GM18951 (cell line): ENCODE measurements around the gene EXOC2.

Experiments used
- POLR2A ChIP-seq: IDR thresholded peaks from 4 replicates; pipeline ENCODE4 v1.6.1; 2011; ENCODE audit warnings: mild to moderate bottlenecking; ENCODE audit not compliant: insufficient read length, insufficient read depth; ENCODE audit errors: extremely low read depth
- in situ Hi-C: fragments of 300-500 bp; cut with MboI; formaldehyde crosslinking; loops from one replicate; pipeline ENCODE4 v1.12.0; 2022; ENCODE audit warnings: low sequenced_read_pairs, mixed read lengths, inconsistent platforms; ENCODE audit not compliant: unreplicated experiment

Gene EXOC2

DNA sequence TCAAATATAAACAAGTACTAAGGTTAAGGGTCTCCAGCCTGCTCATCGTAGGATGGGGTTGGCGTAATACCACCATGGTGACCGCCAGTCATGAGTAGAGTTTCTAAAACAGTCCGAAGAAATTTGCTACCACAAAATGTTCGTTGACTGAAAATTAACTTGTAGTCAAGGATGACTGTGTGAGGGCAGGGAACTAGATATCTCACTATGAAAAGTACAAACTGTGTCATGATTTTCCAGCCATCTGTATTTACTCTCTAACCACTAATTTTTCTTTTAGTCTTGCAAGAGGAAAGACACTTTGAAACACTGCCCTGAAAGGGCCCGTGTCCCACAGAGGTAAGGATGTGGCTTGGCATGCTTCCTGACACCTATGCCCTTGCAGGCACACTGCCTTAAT lies 201.7 kb downstream of the EXOC2 start:
- TF ChIP-seq POLR2A, result no peak
- in situ Hi-C loops, result no loop called here

DNA sequence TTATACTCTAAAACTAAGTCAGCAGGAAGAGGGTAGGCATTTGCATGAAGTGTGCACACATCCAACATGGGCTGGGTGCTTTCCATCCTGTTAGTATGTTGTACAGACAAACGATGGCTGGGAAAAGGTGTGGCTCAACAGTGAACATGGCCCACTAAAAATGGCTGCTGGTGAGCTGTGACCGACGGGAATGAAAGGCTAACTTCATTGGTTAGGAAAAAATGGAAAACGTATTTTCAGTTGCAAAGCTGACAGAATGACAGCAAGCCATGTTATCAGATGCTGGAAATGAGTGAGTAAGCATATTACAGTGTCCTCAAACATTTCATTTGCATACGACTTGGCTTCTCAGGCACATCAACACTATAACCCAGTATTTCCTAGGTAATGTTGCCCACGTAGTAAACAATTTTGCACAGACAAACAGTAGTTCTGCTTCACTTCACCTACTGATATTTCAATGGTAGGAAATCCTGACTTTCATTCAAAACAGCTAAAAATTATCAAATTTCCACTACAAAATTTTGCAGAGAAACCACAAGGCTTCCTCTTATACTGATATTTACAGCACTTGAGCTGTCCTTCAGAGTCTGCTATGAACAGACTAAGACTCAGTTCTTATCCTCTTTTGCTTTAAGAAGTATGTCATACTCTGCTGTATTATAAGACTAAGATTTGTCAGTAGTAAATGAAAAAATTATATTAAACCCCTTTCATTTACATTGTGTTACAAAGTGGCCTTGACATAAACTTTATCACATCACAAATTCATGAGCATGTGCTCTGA lies 202.5 kb downstream of the EXOC2 start:
- TF ChIP-seq POLR2A, result no peak
- in situ Hi-C loops, result no loop called here

DNA sequence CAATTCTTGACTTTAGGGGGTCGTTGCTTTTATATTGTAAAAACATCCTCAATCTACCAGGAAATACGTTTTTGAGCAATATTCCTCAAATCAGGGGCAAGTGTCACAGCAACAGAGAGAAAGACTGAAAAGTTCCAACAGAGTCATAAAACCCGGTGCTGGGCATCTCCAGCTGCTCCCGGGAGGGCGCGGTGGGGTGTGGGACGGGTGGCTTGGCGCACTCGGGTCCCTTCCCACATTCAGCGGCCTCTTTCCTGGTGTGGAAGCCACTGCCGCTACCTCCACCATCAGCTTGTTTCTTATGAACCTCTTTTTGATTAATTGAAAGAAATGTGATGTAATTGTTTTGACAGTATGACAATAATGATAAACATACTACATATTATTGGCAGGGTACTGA lies 203.2 kb downstream of the EXOC2 start:
- no peak for TF ChIP-seq POLR2A
- in situ Hi-C loops, result no loop called here

DNA sequence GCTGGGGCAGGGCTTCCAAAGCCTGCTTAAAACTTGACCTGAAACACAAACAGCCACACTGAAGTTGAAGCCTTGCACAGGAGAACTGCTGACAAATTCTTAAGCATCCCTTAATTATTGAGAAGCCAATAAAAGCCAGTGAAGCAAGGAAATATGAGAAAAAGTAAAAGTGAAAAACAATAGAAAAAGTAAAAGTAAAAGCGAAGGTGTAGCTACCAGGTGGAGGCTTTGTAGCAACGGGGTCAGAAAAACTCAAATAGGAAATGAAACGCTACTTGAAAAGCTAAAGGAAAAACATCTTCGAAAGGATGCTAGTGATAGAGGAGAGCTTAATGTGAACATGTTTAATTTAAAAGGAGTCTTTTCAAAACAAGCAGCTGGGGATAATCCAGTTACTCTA lies 203.9 kb downstream of the EXOC2 start:
- in situ Hi-C loops, result no loop called here
- TF ChIP-seq POLR2A, result no peak

DNA sequence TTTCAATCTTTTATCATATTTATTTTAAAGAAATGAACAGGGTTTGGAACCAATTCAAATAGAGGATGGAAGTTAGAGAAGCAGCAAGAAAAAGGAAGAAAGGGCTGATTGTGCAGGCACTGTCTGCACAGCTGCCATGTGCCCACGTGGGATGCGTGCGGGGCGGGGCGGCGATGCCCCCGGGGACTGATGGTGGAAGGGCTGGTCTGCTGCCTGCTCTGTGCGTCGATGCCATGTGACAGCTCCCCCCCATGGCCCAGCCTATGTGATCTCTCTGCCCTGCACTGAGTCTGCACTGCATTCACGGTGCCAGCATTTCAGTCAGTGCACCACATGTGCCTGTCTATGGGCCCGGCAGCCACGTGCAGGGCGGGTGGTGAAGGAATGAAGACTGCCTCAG lies 205.0 kb downstream of the EXOC2 start:
- no peak for TF ChIP-seq POLR2A
- in situ Hi-C loops, result no loop called here

DNA sequence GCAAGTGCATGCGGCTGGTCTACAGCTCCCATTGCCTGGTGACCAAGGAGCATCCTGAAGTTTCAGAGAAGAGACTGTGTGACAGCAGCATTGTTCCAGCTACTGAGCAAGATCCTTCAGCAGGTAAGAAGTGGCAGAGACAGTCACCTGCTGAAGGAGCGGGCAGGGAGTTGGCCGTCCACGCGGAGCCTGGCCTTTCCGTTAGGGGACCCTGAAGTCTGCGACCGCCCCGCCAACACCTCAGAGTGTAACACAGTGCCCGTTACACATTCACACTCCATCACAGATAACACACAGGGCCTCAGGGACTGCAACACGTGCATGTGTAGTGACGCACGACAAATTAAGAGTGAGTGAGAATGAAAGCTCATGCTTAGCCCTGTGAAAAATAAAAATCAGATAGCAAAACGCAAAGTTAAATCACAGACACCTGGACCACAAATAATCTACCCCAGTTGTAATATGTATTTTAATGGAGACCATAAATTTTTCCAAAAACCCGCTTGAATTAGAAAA lies 207.2 kb downstream of the EXOC2 start:
- in situ Hi-C loops, result no loop called here
- no peak for TF ChIP-seq POLR2A

DNA sequence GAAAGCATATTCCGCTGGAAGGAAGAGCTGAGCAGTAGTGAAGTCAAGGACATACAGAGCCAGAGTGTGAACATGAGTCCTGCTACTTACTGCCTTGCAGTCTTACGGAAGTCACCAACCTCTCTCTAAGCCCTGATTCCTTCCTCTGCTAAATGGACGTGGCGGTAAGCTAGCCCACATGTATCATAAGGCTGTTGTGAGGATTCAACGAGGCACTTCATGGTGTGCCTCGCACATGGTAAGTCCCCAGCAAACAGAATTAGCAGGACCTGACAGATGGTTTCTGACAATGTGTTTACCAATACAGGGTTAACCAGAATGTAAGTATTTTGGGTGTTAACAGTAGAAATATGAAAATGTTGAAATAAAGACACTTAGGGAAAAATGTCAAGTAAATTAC lies 208.2 kb downstream of the EXOC2 start:
- TF ChIP-seq POLR2A, result no peak
- in situ Hi-C loops, result no loop called here

DNA sequence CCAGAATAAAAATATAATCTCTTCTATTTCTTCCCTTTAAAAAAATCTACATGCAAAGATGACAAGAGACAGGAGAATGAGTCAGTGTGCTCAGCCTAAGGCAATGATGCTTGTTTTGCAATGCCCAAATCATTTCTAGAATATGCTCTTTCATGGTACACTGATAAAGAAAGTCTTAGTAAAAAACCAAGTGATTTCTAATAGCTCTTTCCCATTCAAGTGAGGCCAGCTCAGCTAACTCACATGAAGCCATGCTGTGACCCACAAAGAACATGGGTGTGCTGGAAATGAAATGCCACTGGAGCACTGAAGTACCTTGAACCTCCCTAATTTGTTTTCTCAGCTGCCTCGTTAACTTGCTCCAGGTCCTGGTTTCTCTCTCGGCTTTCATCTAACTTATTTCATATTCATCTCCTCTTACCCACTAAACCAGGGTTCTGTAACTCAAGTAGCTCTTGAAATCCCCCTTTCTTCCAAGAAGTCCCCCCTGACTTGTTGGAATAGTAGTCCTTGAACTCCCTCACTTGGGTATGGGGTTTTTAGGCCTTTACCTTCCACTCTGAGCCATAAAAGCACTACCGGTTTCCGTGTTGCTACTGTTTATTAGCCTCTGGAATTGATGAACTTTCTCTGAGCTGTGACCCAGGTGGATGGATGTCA lies 208.7 kb downstream of the EXOC2 start:
- no peak for TF ChIP-seq POLR2A
- in situ Hi-C loops, result no loop called here

DNA sequence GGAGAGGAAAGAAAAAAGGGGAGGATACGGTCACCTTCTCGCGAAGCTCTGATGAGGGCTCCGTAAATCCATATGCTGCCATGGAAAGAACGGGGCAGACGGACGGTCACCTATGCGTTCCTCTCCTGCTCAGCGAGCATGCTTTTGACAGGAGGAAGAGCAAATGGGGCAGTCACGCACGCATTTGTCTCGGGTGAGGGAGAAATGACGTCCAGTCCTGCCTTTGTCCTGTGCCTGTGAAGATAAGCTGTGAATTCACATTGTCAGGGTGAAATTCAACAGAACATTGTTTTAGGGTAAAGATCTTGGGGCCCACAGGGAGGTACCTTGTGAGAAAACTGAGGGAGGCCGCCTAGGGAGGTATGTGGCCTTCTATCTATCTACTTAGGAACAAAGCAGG lies 217.6 kb downstream of the EXOC2 start:
- TF ChIP-seq POLR2A, result no peak
- in situ Hi-C loops, result no loop called here

DNA sequence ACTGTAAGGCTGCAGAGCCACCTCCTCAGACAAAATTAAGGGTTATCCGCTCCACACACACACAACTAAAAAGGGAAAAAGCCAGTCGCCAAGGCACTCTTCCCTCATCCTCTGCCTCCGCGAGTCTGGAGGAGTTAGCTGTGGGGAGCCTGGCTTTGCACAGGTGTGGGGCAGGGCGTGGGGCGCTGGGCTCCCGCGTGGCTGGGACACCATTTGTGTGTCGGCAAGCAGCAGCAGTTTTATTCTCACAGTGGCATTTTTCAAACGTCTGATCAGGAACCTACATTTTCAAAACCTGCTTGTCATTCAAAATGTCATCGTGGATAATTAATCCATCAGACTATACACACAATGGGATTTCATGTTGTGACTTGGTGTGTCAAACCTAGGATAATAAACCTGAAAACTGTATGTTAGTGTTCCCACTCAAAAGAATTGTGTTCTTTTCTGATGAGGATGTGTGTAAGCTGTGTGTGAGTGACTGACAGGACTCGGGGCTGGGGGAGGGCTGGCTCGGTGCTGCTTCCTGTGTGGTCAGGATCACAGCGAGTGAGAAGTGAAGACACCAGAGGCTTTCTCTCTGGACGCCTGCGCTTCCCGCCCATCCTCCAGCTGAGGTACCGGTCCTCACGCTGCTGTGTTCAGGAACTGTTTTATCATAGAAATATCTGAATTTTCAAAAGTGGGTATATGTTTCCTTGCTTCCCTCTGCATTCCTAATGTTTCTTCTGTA lies 218.3 kb downstream of the EXOC2 start:
- no peak for TF ChIP-seq POLR2A
- in situ Hi-C loops, result no loop called here

DNA sequence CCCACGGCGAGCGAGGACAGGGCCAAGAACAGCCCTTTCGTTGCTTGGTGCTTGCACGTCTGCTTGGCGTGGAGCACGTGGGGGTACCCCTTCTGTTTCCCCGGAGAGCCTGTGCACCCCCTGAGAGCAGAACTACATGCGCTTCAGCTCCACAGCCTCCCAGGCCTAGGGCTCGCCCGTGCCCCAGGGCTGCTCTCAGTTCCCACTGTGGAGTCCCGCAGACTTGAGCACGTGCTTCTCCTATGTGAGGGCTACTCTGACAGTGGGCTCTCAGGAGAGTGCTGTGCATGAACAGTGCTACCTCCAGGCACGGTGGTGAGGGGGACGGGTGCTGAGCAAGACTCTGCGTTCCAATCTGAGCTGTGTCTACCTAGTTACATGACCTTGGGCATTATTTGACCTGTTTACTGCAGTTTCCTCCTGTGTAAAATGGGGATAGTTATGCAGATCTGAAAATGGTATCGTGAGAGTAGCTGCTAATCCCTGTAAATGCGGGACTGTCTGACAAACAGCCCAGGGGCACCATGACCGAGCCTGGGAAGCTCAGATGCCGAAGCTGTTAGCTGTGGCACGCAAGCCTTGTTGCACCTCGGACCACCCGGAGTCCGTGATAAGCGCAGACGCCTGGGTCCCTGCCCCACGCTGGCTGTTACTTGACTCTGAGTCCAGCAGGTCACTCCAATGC lies 219.0 kb downstream of the EXOC2 start:
- no peak for TF ChIP-seq POLR2A
- in situ Hi-C loops, result no loop called here

DNA sequence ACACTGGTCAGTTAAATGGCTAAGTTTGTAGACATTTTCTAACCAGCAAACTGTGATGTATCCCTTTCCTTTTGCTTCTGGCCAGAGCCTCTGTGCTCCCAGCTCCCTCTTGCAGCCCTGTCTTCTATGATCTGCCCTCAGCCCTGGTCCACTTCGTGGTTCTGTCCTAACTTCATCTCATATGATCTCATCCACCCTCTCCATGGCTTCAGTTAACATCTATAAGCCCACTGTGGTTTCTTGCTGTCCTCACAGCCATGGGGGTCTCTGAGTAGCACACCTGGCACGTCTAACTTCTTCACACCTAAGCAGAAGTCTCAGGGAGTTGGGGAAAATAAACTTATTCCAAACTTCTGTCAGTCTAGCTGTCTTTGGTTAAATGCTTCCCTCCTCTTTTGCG lies 219.6 kb downstream of the EXOC2 start:
- in situ Hi-C loops, result no loop called here
- no peak for TF ChIP-seq POLR2A

DNA sequence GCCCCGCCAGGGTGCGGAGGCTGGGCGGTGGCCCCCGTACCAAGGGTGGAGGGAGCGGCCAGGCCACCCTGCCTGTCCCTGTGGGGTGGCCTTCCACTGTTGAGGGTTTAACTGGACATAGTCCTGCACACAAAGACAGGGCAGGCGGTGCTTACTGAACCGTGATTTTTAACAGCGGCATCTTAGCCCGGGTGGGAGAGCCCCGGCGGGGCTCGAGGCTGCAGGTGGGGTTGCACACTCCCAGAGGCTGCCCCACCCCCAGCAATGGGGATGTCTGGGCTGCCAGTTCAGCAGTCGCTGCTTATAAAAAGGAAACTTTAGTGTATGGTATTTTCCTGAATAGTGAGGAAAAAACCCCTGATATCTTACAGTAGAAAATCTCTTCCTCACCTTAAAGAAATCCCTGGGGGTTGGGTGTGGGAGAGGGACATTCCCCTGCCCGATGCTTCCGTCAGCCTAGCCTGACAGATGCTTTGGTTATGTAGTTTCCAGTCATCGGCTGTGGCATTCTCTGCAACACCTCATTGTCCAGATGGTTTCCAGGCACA lies 222.0 kb downstream of the EXOC2 start:
- in situ Hi-C loops, result no loop called here
- no peak for TF ChIP-seq POLR2A
